ENCODE data around the gene PEMT.

GRCh38 chr17:17572010-17572785 lies 19.3 kb downstream of the PEMT start:
- TF ChIP-seq CTCF (conservative IDR thresholded peaks at IDR 0.05; ENCODE audit: low read depth, low read length) (no peak), EZH2 (IDR thresholded peaks at IDR 0.05; ENCODE audit: borderline replicate concordance, low read depth, low read length, poor library complexity, severe bottlenecking) (no peak)

All from A673 (cell line).